Adipocyte (in vitro differentiated cells): ENCODE results near the gene CANX.
"Not testable (repeated sequence)": the region's sequence is repeated elsewhere in the genome, so short reads cannot be mapped to it uniquely, and the experiment has no call there.

Experiments
- DNase-seq: peaks from one replicate; pipeline ENCODE4 v3.0.0-alpha.2; 2015; ENCODE audit warnings: low read depth
- H3K27me3 ChIP-seq: replicated peaks from 2 replicates; pipeline ENCODE4 v1.7.0; 2013; ENCODE audit warnings: mild to moderate bottlenecking, low read length, moderate library complexity; ENCODE audit not compliant: control insufficient read depth, insufficient read depth
- H3K36me3 ChIP-seq: 2 replicates; pipeline ENCODE4 v1.7.0; 2013; ENCODE audit warnings: low read length, mild to moderate bottlenecking, moderate library complexity; ENCODE audit not compliant: control insufficient read depth, insufficient read depth, severe bottlenecking
- H3K4me1 ChIP-seq: 2 replicates; pipeline ENCODE4 v1.7.0; 2013; ENCODE audit warnings: mild to moderate bottlenecking, low read length, moderate library complexity; ENCODE audit not compliant: control insufficient read depth, insufficient read depth
- H3K4me3 ChIP-seq: 2 replicates; pipeline ENCODE4 v1.7.0; 2013; ENCODE audit warnings: mild to moderate bottlenecking, low read length, moderate library complexity
- H3K9ac ChIP-seq: 2 replicates; pipeline ENCODE4 v1.7.0; 2013; ENCODE audit warnings: mild to moderate bottlenecking, low read length, moderate library complexity
- H3K9me3 ChIP-seq: 2 replicates; pipeline ENCODE4 v1.7.0; 2013; ENCODE audit warnings: mild to moderate bottlenecking, low read length, moderate library complexity; ENCODE audit not compliant: control insufficient read depth

Gene CANX

GRCh38 chr5:179680014-179680779, 18.6 kb upstream of the CANX start:
- no peak overlapping the region for H3K4me3 ChIP-seq
- no peaks in the 10 kb centered on the region for H3K9me3 ChIP-seq
- no peak overlapping the region for H3K9ac ChIP-seq
- H3K4me1 ChIP-seq, result peaks cover 12% of the 10 kb centered on the region
- H3K27me3 ChIP-seq, result no peaks in the 10 kb centered on the region
- DNase-seq, result no peak
- no peaks in the 10 kb centered on the region for H3K36me3 ChIP-seq

GRCh38 chr5:179680780-179681401, 17.9 kb upstream of the CANX start, which contains the start of gene CBY3:
CBY3 (minus strand) TSS chr5:179681034; CDS start chr5:179680918, 116 bp downstream.
- H3K4me3 ChIP-seq, result no peak within 1 kb of the TSS
- peak; percentile 21 for DNase-seq

GRCh38 chr5:179689212-179689611, 9.6 kb upstream of the CANX start:
- not testable (repeated sequence) for DNase-seq, H3K4me1 ChIP-seq, H3K9me3 ChIP-seq, H3K4me3 ChIP-seq, H3K9ac ChIP-seq, H3K36me3 ChIP-seq, H3K27me3 ChIP-seq

More at GRCh38 chr5:179680780-179681401, 17.9 kb upstream of the CANX start, which contains the start of gene CBY3:
- Histone ChIP-seq H3K9ac (no peak within 1 kb of the TSS), H3K27me3 (no peaks in the 10 kb centered on the region), H3K36me3 (no peaks in the 10 kb centered on the region), H3K9me3 (no peaks in the 10 kb centered on the region), H3K4me1 (peaks cover 12% of the 10 kb centered on the region)

GRCh38 chr5:179694561-179694960, 4.2 kb upstream of the CANX start:
- Histone ChIP-seq H3K4me3 (no peak overlapping the region), H3K27me3 (no peaks in the 10 kb centered on the region), H3K36me3 (no peaks in the 10 kb centered on the region), H3K4me1 (peaks cover 12% of the 10 kb centered on the region), H3K9ac (no peak overlapping the region), H3K9me3 (no peaks in the 10 kb centered on the region)
- DNase-seq, result no peak

- DNase-seq, result no peak
- Histone ChIP-seq H3K9ac (no peak overlapping the region), H3K27me3 (no peaks in the 10 kb centered on the region), H3K36me3 (peaks cover 6% of the 10 kb centered on the region), H3K4me1 (peaks cover 24% of the 10 kb centered on the region), H3K9me3 (no peaks in the 10 kb centered on the region), H3K4me3 (no peak overlapping the region)
These were observed 2.2 kb upstream of the CANX start for GRCh38 chr5:179696603-179697002.

GRCh38 chr5:179697108-179697507, 1.7 kb upstream of the CANX start:
- H3K4me3 ChIP-seq, result peak overlapping the region; percentile 92
- no peak for DNase-seq

GRCh38 chr5:179697543-179697942, 1.2 kb upstream of the CANX start:
- DNase-seq, H3K9me3 ChIP-seq, H3K36me3 ChIP-seq, H3K27me3 ChIP-seq: not testable (repeated sequence)
- Histone ChIP-seq H3K9ac (peak overlapping the region; percentile 96), H3K4me1 (peaks cover 24% of the 10 kb centered on the region), H3K4me3 (peak overlapping the region; percentile 92)

More at GRCh38 chr5:179697108-179697507, 1.7 kb upstream of the CANX start:
- no peaks in the 10 kb centered on the region for H3K27me3 ChIP-seq
- no peak overlapping the region for H3K9ac ChIP-seq
- H3K36me3 ChIP-seq, result peaks cover 6% of the 10 kb centered on the region
- no peaks in the 10 kb centered on the region for H3K9me3 ChIP-seq
- H3K4me1 ChIP-seq, result peaks cover 24% of the 10 kb centered on the region

- peak overlapping the region; percentile 99 for H3K9ac ChIP-seq
- H3K36me3 ChIP-seq, result peaks cover 14% of the 10 kb centered on the region
- peaks cover 24% of the 10 kb centered on the region for H3K4me1 ChIP-seq
- H3K27me3 ChIP-seq, result no peaks in the 10 kb centered on the region
- no peaks in the 10 kb centered on the region for H3K9me3 ChIP-seq
- peak; percentile 100 for DNase-seq
- peak overlapping the region; percentile 96 for H3K4me3 ChIP-seq
These were observed 503 bp upstream of the CANX start for GRCh38 chr5:179697993-179698934.

- peak; percentile 62 for DNase-seq
- Histone ChIP-seq H3K9me3 (no peaks in the 10 kb centered on the region), H3K4me1 (peaks cover 24% of the 10 kb centered on the region), H3K36me3 (peaks cover 22% of the 10 kb centered on the region), H3K27me3 (no peaks in the 10 kb centered on the region), H3K4me3 (peak overlapping the region; percentile 96), H3K9ac (peak overlapping the region; percentile 99)
These were observed 960 bp downstream of the CANX start for GRCh38 chr5:179699616-179700237.

GRCh38 chr5:179700401-179700918, 1.7 kb downstream of the CANX start:
- Histone ChIP-seq H3K27me3 (no peaks in the 10 kb centered on the region), H3K36me3 (peaks cover 28% of the 10 kb centered on the region), H3K4me1 (peaks cover 24% of the 10 kb centered on the region), H3K9me3 (no peaks in the 10 kb centered on the region), H3K4me3 (peak overlapping the region; percentile 96), H3K9ac (peak overlapping the region; percentile 99)
- peak; percentile 25 for DNase-seq
